Suprapubic skin (tissue), 4 donors: Measurements from ENCODE around the gene ZDHHC11. TPM values are rescaled to one million over a fixed set of nuclear protein-coding genes. Genes with fewer than 3 reads are reported as not detected.
A peak's percentile ranks its signal among the peaks of the same experiment; 100 is the strongest.
"Not testable (repeated sequence)": the region's sequence is repeated elsewhere in the genome, so short reads cannot be mapped to it uniquely, and the experiment has no call there.

Source experiments
- DNase-seq, 2 donors: peaks; one replicate each; pipeline ENCODE4 v3.0.0-alpha.2; 2019; ENCODE audit warnings: low spot score in 2 of 2
- H3K27ac ChIP-seq: fragments of 200-600 bp; sonication (generic); one replicate; pipeline ENCODE4 v1.5.1; 2019
- H3K27me3 ChIP-seq: fragments of 200-600 bp; sonication (generic); one replicate; pipeline ENCODE4 v1.5.1; 2019
- H3K36me3 ChIP-seq: fragments of 200-600 bp; sonication (generic); one replicate; pipeline ENCODE4 v1.5.1; 2019
- H3K4me1 ChIP-seq: fragments of 200-600 bp; sonication (generic); one replicate; pipeline ENCODE4 v1.5.1; 2019
- H3K4me3 ChIP-seq: fragments of 200-600 bp; sonication (generic); one replicate; pipeline ENCODE4 v1.5.1; 2019; ENCODE audit warnings: mild to moderate bottlenecking
- H3K9me3 ChIP-seq: fragments of 200-600 bp; sonication (generic); one replicate; pipeline ENCODE4 v1.5.1; 2019
- EP300 ChIP-seq: sonication (generic); formaldehyde crosslinking; IDR thresholded peaks from one replicate; pipeline ENCODE4 v1.6.1; 2017; ENCODE audit warnings: antibody characterized with exemption
- POLR2A ChIP-seq, 2 donors: fragments of 450-650 bp; IDR thresholded peaks; one replicate each; pipeline ENCODE4 v1.6.1; 2017; ENCODE audit warnings: antibody characterized with exemption in 2 of 2, mild to moderate bottlenecking in 2 of 2, moderate library complexity in 2 of 2
- POLR2AphosphoS5 ChIP-seq, 3 donors: sonication (generic); formaldehyde crosslinking; IDR thresholded peaks; one replicate each; pipeline ENCODE4 v1.6.1; 2017; ENCODE audit warnings: antibody characterized with exemption in 3 of 3
- WGBS: methylation state at CpG from one replicate; pipeline ENCODE4 v1.1.5; 2018; 5-methylcytosine and 5-hydroxymethylcytosine counted together
- total RNA-seq, 4 donors: library from RNA; depleted of rRNA; stranded (reverse); fragments of >200 nt; gene quantifications; one replicate each; pipeline ENCODE4 v1.1.0, GENCODE V29; 2016
- TF ChIP-seq, protein P1 (sequence below), 2 donors: fragments of 200-600 bp in 1 of 2; fragments of 450-650 bp in 1 of 2; sonication (generic) in 1 of 2; IDR thresholded peaks; one replicate each; pipeline ENCODE4 v1.5.1; 2016 to 2019; ENCODE audit warnings: antibody characterized with exemption in 2 of 2, mild to moderate bottlenecking in 1 of 2, moderate library complexity in 1 of 2

The ZDHHC11 gene
- total RNA-seq, 4 donors from 2014 or later = 7.5 to 81.5 (median 22.6) TPM

DNA sequence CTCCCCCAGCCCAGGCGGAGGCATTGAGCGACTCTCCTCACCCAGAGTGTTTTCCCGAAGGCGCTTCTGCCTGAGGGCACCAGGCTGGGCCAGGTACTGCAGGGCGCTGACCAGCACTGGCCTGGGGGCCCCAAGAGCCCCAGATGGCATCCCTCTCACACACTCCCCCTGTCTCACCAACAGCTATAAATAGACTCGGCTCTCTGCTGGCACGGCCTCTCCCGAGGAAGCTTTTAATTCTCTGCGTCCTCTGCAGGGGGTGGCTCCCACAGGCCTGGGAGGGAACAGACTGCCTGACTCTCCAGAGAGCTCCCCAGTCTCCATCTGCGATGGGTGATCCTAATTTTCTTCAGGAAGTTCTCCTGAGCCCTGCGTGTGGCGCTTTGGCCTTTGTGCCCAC, 68.4 kb downstream of the ZDHHC11 start:
- DNase-seq, H3K4me3 ChIP-seq, H3K27ac ChIP-seq, H3K9me3 ChIP-seq, H3K27me3 ChIP-seq, H3K36me3 ChIP-seq: not testable (repeated sequence)
- no CpG with 5 or more reads among the region's 12 CpGs for WGBS
- H3K4me1 ChIP-seq = peaks cover 25% of the 10 kb centered on the region

DNA sequence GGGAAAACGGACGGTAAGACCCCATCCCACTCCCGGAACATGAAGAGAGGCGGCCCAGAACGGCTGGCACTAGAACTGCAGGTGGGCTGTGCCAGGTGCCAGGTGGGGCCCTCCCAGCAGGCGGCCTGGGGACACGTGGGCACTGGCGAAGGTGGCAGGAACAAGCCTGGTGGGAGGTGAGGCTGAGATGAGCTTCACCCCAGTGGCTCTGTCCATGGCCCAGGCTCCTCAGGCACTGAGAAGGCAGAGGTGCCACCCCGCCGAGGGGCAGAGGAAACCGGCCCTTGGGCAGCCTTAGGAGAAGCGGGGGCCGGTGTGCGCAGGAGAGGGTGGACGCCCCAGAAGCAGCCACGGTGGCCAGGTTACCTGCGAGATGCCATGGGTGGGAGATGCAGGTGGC, 70.2 kb downstream of the ZDHHC11 start:
- H3K9me3 ChIP-seq, H3K27me3 ChIP-seq, H3K4me3 ChIP-seq, H3K36me3 ChIP-seq, H3K27ac ChIP-seq: not testable (repeated sequence)
- peaks cover 34% of the 10 kb centered on the region for H3K4me1 ChIP-seq
- WGBS = 86% methylated on average over 13 of the region's 17 CpGs
- peak in 1 of 2 donors; percentile 83 for DNase-seq

DNA sequence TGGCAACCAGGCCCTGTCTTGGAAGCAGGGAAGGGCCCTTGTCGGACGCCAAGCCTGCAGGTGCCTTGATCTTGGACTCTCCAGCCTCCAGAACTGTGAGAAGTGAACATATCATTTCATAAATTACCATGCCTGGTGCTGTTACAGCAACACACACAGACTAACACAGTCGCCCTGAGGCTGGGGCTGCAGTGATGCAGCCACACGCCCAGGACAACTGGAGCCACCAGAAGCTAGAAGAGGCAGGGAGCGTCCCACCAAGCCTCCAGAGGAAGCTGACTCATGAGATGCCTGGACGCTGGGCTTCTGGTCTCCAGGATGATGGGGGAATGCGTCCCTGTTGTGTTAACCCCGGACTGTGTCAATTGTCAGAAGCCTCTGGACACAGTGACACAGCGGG, 71.8 kb downstream of the ZDHHC11 start:
- H3K9me3 ChIP-seq, H3K27ac ChIP-seq, H3K36me3 ChIP-seq, H3K27me3 ChIP-seq, H3K4me3 ChIP-seq: not testable (repeated sequence)
- peaks cover 20% of the 10 kb centered on the region for H3K4me1 ChIP-seq
- WGBS = no CpG with 5 or more reads among the region's 9 CpGs
- peak in 1 of 2 donors; percentile 65 for DNase-seq

DNA sequence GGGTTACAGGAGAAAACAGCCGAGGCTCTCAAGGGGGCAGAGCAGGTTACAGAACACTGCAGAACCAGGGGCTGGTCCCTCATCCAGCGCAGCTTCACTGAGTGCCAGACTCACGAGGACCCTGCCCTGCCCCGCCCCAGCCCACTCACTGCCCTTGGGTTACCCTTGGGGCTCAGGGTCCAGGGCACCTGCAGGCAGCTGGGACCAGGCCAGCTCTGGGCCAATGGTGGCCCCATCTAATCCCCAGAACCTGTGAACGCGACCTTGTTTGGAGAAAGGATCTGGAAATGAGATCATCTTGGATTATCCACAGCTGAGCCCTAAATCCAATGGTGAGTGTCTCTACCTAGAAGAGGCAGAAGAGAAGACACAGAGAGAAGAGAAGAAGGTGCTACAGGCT, 72.4 kb downstream of the ZDHHC11 start:
- peaks cover 15% of the 10 kb centered on the region for H3K4me1 ChIP-seq
- WGBS = 100% methylated on average over 3 of the region's 6 CpGs
- H3K27ac ChIP-seq, H3K27me3 ChIP-seq, H3K9me3 ChIP-seq, H3K36me3 ChIP-seq, H3K4me3 ChIP-seq: not testable (repeated sequence)
- DNase-seq = peak in 1 of 2 donors; percentile 68

DNA sequence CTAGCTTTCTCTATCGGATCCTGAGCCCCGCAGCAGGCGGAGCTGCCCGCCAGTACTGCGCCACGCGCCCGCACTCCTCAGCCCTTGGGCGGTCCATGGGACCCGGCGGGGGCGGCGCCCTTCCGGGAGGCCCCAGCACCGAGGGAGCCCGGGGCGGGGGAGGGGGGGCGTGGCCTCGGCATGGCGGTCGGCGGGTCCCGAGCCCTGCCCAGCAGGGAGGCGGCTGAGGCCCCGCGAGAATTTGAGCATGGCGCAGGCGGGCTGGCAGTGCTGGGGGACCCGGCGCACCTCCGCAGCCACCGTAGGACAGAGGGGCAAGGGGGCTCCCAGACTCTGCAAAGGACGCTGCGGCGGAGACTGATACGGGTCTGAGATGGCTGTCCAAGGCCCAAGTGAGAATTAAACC, 73.0 kb downstream of the ZDHHC11 start:
- TF ChIP-seq EP300 = no peak
- no peak for TF ChIP-seq POLR2AphosphoS5 (IDR thresholded peaks at IDR 0.05)
- TF ChIP-seq, protein P1, sequence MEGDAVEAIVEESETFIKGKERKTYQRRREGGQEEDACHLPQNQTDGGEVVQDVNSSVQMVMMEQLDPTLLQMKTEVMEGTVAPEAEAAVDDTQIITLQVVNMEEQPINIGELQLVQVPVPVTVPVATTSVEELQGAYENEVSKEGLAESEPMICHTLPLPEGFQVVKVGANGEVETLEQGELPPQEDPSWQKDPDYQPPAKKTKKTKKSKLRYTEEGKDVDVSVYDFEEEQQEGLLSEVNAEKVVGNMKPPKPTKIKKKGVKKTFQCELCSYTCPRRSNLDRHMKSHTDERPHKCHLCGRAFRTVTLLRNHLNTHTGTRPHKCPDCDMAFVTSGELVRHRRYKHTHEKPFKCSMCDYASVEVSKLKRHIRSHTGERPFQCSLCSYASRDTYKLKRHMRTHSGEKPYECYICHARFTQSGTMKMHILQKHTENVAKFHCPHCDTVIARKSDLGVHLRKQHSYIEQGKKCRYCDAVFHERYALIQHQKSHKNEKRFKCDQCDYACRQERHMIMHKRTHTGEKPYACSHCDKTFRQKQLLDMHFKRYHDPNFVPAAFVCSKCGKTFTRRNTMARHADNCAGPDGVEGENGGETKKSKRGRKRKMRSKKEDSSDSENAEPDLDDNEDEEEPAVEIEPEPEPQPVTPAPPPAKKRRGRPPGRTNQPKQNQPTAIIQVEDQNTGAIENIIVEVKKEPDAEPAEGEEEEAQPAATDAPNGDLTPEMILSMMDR (IDR thresholded peaks at IDR 0.05) = no peak
- no peak for TF ChIP-seq POLR2A (IDR thresholded peaks at IDR 0.05)
- WGBS = 92% methylated on average over 36 of the region's 36 CpGs

DNA sequence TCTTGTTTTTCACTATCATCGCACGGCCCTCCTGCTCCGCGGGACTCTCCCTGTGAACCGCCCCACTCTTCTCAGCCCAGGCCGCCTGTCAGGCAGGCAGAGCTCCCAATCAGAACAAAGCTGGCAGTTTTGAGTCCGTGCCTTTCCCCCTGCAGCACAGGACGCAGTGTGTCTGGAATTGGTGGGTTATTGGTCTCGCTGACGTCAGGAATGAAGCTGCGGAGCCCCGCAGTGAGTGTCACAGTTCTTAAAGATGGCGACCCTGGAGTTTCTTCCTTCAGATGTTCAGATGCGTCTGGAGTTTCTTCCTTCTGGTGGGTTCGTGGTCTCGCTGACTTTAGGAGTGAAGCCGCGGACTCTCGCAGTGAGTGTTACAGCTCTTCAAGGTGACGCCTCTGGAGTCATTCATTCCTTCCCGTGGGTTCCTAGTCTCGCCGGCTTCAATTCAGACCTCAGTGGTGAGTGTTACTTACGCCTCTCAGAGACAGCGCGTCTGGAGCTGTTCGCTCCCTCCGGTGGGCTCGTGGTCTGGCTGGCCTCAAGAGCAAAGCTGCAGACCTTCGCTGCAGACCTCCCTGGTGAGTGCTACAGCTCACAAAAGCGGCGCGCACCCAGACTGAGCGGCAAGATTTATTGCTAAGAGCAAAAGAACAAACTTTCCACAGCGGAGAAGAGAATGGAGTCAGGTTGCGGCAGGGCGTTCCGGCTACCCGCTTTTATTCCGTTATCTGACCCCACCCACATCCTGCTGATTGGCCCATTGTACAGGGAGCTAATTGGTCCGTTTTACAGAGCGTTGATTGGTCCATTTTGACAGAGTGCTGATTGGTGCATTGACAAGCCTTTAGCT, 73.7 kb downstream of the ZDHHC11 start:
- H3K4me1 ChIP-seq = peaks cover 12% of the 10 kb centered on the region
- no peaks in the 10 kb centered on the region for H3K27me3 ChIP-seq
- no peaks in the 10 kb centered on the region for H3K9me3 ChIP-seq
- peak in 1 of 2 donors; percentile 80 for DNase-seq
- H3K27ac ChIP-seq = no peak overlapping the region
- no peaks in the 10 kb centered on the region for H3K36me3 ChIP-seq
- TF ChIP-seq EP300 = no peak
- TF ChIP-seq POLR2AphosphoS5 (IDR thresholded peaks at IDR 0.05) = no peak
- TF ChIP-seq, protein P1 (IDR thresholded peaks at IDR 0.05) = no peak
- no peak for TF ChIP-seq POLR2A (IDR thresholded peaks at IDR 0.05)
- WGBS = 88% methylated on average over 42 of the region's 42 CpGs
- peak overlapping the region; percentile 30 for H3K4me3 ChIP-seq

More for the DNA sequence above, 73.0 kb downstream of the ZDHHC11 start:
- Histone ChIP-seq H3K27me3 (no peaks in the 10 kb centered on the region), H3K27ac (no peak overlapping the region), H3K36me3 (no peaks in the 10 kb centered on the region), H3K4me1 (peaks cover 11% of the 10 kb centered on the region), H3K4me3 (no peak overlapping the region), H3K9me3 (no peaks in the 10 kb centered on the region)
- peak; percentile 66 to 69 for DNase-seq

DNA sequence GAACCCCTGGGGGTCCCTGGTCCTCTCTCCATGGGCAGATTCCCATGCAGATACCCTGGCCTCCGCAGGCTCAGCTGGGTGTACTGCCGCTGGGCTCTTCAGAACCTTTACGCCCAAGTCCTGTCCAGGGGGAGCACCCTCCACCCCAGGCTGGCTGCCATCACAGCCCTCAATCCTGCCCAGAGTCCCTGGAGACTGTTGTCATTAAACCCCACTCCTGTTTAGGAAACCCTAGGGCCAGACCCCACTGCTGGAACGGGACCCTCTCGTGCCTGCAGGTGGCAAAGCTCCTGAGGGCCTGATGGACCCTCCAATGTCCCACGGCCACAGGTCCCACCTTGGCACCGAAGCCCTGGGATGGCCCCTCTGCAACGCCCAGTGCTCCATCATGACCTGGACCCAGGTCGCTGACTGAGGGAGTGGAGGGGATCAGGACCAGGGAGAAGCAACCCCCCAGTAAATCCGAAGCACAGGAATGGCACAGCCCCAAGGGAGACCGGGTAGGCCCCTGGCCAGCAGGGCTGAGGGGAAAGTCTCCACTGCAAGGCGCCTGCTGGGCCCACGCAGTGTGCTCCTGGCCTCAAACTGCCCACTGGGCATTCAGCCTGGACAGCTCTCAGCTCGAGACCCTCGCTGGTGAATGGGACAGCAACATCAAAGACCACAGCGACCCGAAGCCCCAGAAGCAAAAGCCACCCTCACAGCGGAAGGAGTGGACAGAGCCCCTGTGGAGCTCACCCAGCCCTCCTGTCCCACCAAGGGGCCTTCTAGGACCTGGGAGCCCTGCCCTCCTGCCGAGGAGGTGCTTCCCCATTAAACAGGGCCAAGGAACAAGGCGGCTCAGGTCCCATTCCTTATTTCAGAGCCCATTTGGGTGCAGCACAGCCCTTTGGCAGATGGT, 74.6 kb downstream of the ZDHHC11 start:
- Histone ChIP-seq H3K27me3 (no peaks in the 10 kb centered on the region), H3K27ac (no peak overlapping the region), H3K9me3 (no peaks in the 10 kb centered on the region), H3K4me3 (peak overlapping the region; percentile 30), H3K4me1 (peaks cover 12% of the 10 kb centered on the region), H3K36me3 (no peaks in the 10 kb centered on the region)
- peak; percentile 63 to 78 for DNase-seq
- WGBS = 90% methylated on average over 20 of the region's 20 CpGs
- TF ChIP-seq POLR2A (IDR thresholded peaks at IDR 0.05) (no peak), POLR2AphosphoS5 (IDR thresholded peaks at IDR 0.05) (no peak), EP300 (no peak)
- TF ChIP-seq, protein P1 (IDR thresholded peaks at IDR 0.05) = no peak

DNA sequence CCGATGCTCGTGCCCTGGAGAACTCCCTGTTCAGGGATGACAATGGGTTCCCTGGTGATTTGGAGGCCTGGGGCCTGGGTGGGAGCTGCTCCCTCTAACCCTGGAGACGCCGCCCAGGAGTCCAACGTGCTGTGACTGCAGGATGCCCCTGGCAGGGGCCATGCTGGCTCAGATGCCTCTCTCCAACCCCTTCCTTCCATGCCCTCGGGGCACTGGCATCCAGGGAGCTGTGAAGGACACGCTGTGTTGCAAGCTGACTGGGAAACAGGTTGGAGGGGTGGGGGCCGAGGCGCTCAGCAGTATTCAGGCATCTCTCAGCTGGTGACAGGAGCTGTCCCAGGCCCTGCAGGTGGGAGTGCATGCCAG, 75.2 kb downstream of the ZDHHC11 start:
- 44% methylated on average over 9 of the region's 9 CpGs for whole genome bisulfite sequencing
- H3K36me3 ChIP-seq, H3K9me3 ChIP-seq, H3K27ac ChIP-seq, H3K4me3 ChIP-seq, DNase-seq, H3K27me3 ChIP-seq: not testable (repeated sequence)
- peaks cover 12% of the 10 kb centered on the region for H3K4me1 ChIP-seq

DNA sequence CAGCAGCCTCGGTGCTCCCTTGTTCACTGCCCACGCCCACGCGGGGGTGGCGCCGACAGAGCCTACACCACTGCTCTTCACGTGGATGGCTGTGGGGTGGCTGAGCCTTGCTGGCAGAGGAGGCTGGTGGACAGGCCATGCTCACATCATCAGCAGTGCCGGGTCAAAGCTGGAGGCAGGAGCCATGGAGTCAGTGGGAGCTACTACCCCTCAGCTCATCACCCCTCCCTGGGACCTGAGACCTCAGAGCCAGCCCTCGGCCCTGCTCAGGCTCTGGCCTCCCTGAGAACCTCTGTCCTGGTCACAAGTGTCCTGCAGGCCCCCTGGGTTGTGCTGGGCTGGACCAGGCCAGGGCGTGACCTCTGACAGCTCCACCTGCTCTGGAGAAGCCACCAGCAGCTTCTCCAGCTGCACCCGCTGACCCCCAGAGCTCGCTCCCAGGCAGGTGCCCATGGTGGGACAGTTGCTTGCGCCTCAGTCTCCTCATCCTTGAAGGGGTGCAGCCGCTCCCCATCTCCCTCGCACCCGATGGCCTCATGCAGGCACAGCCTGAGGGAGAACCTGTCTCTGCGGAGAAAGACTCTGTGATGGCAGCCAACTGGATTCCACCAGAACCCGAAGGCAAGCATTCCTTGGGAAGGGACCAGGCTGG, 75.8 kb downstream of the ZDHHC11 start:
- peak in 1 of 2 donors; percentile 78 for DNase-seq
- not testable (repeated sequence) for H3K4me3 ChIP-seq, H3K9me3 ChIP-seq, H3K27ac ChIP-seq, H3K27me3 ChIP-seq, H3K36me3 ChIP-seq
- WGBS = 82% methylated on average over 17 of the region's 18 CpGs
- H3K4me1 ChIP-seq = peaks cover 12% of the 10 kb centered on the region
